Muscle layer of colon (tissue), 2 donors: Measurements from ENCODE around the gene CD99L2.

Experiments used
- H3K27ac ChIP-seq: one replicate; pipeline ENCODE4 v1.7.0; 2013; ENCODE audit warnings: low read depth, mild to moderate bottlenecking, low read length, moderate library complexity
- H3K27me3 ChIP-seq, 2 donors: one replicate each; pipeline ENCODE4 v1.7.0; 2013; ENCODE audit warnings: low read length in 2 of 2, mild to moderate bottlenecking in 2 of 2; ENCODE audit not compliant: insufficient read depth in 2 of 2, control insufficient read depth in 1 of 2
- H3K36me3 ChIP-seq: one replicate; pipeline ENCODE4 v1.7.0; 2013; ENCODE audit warnings: mild to moderate bottlenecking, low read length; ENCODE audit not compliant: insufficient read depth
- H3K4me1 ChIP-seq: one replicate; pipeline ENCODE4 v1.7.0; 2013; ENCODE audit warnings: mild to moderate bottlenecking, low read length; ENCODE audit not compliant: insufficient read depth
- H3K4me3 ChIP-seq, 2 donors: one replicate each; pipeline ENCODE4 v1.7.0; 2013; ENCODE audit warnings: low read length in 2 of 2, low read depth in 1 of 2, mild to moderate bottlenecking in 1 of 2, moderate library complexity in 1 of 2
- H3K9ac ChIP-seq: one replicate; pipeline ENCODE4 v1.7.0; 2013; ENCODE audit warnings: low read length
- H3K9me3 ChIP-seq: one replicate; pipeline ENCODE4 v1.7.0; 2013; ENCODE audit warnings: mild to moderate bottlenecking, low read length
- donor health status: abdominal sarcoma.
- donor health status: Adenocarcinoma of cecum.

The CD99L2 gene

DNA sequence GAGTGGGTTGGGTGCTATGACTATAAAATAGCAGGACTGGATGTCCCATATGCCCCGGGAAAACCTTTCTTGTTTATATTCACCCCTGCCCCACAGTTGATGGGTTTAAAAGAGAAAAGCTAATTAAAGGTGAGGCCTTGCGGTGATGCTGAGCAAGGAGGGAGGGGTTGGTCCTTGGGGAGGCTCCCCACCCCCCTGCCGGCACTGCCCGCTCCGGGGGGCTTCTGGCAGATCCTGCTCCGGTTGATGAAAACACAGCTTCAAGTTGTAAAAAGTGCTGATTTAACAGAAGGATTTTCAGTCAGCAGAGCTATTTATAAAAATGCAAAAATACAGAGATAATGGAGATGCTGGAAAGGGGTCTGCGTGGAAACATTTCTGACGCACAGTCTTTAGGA lies 136.7 kb downstream of the CD99L2 start:
- H3K27ac ChIP-seq, result no peak overlapping the region
- H3K9me3 ChIP-seq, result no peaks in the 10 kb centered on the region
- H3K4me1 ChIP-seq, result no peaks in the 10 kb centered on the region
- no peak overlapping the region for H3K9ac ChIP-seq
- peaks cover 8% of the 10 kb centered on the region for H3K36me3 ChIP-seq
- peaks cover 0 to 4% of the 10 kb centered on the region in 2 donors for H3K27me3 ChIP-seq
- H3K4me3 ChIP-seq, result no peak overlapping the region

DNA sequence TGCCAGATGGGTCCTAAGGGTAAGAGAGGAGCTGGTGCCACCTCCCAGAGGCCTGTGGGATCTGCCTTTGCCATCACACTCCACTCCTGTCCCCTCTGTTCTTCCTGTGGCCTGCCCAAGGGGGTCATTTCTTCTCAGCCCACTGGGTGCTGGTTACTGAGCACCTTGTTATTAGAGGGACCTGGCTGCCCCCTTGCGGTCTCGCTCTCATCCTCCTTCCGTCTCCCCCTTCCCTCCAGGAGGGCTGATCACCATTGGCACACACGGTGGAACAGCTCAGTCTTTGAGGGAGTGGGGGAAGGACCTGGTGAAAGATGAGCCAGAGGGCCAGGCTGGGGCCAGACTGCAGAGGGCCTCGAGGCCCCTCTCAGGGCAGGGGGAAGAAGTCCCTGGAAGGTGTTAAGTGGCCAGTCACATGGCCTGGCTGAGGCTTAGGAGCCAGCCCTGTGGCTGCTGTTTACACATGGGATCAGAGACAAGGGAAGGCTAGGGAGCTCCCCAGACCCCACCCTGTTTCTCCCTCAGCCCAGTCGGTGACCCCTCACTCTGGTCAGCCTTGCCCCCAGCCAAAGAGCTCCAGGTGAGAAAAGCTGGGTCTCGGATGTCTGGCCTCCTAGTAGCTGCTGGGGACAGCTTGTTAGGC lies 137.2 kb downstream of the CD99L2 start:
- no peak overlapping the region for H3K4me3 ChIP-seq
- no peaks in the 10 kb centered on the region for H3K9me3 ChIP-seq
- peaks cover 0 to 4% of the 10 kb centered on the region in 2 donors for H3K27me3 ChIP-seq
- H3K27ac ChIP-seq, result no peak overlapping the region
- H3K36me3 ChIP-seq, result peaks cover 8% of the 10 kb centered on the region
- H3K4me1 ChIP-seq, result no peaks in the 10 kb centered on the region
- H3K9ac ChIP-seq, result no peak overlapping the region

DNA sequence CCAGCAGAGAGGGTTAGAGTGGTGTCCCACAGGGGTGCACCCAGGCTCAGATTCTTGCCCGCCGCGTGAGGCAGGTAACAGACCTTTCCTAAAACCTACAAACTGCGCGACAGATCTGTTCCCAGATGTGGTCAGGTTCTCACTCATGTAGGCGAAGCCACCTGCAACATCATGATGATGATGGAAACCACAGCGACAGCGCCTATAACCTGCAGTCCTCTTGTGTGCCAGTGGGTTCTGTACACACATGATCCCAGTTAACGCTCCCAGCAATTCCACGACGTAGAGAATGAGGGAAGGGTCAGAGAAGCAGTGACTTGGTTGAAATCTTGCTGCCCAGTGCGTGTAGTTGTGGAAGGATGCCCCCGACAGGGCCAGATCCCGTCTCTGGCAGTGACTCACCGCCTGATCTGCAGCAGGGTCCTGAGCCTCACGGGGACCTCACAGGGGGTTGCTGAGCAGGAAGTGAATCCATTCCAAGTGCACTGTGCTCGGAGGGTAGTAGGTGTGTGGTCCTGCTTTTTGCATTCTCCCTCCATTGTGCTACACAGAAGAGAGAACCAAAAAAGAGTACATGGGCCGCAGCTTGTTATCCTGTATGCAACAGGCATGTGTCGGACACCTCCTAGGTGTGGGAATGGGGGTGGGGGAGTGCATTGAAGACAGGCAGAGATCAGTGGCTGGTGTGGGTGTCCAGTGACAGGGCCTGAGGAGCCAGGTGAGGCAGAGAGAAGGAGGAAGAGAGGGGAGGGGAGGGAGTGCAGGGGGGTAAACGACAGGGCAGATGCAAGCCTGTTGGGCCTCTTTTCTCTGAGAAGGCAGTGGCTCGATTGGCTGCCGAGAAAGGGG lies 138.7 kb downstream of the CD99L2 start:
- H3K27ac ChIP-seq, result no peak overlapping the region
- H3K4me1 ChIP-seq, result no peaks in the 10 kb centered on the region
- peaks cover 8% of the 10 kb centered on the region for H3K36me3 ChIP-seq
- no peaks in the 10 kb centered on the region for H3K9me3 ChIP-seq
- peaks cover 0 to 4% of the 10 kb centered on the region in 2 donors for H3K27me3 ChIP-seq
- H3K4me3 ChIP-seq, result no peak overlapping the region
- H3K9ac ChIP-seq, result no peak overlapping the region

DNA sequence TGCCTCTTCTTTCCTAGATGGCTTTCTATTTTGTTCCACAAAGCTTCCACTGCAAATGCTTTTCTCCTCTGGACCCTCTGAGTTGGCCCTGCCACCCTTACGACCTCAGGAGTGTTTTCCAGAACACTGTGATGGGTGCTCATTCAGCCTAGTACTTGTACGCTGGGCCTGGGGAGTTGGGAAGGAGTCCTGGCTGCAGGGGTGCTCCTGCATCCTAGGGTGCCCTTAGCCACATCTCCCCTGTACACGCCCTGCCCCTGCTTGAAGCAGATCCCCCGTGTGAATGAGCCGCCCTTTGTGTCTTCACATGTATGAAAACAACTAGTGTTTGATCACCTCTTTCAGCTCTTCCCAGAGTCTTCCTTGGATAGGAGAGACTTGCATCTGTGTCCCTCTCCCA lies 141.1 kb downstream of the CD99L2 start:
- H3K9me3 ChIP-seq, result no peaks in the 10 kb centered on the region
- H3K9ac ChIP-seq, result no peak overlapping the region
- H3K36me3 ChIP-seq, result peaks cover 8% of the 10 kb centered on the region
- H3K27me3 ChIP-seq, result no peaks in the 10 kb centered on the region
- H3K27ac ChIP-seq, result no peak overlapping the region
- no peaks in the 10 kb centered on the region for H3K4me1 ChIP-seq
- H3K4me3 ChIP-seq, result no peak overlapping the region

DNA sequence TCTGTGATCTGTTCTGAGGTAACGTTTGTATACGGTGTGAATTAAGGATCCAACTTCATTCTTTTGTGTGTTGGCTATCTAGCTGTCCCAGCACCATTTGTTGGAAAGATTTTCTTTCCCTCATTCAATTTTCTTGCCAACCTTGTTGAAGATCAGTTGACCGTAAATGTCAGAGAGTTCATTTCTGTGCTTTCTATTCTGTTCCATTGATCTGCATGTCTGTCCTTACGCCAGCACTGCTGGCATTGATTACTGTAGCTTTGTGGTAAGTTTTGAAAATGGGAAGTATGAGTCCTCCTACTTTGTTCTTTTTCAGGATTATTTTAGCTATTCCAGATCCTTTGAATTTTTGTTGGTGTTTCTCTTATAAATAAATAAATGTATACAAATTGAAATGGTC lies 144.5 kb downstream of the CD99L2 start:
- H3K9ac ChIP-seq, result no peak overlapping the region
- no peak overlapping the region for H3K4me3 ChIP-seq
- no peaks in the 10 kb centered on the region for H3K4me1 ChIP-seq
- H3K27ac ChIP-seq, result no peak overlapping the region
- no peaks in the 10 kb centered on the region for H3K27me3 ChIP-seq
- H3K9me3 ChIP-seq, result no peaks in the 10 kb centered on the region
- peaks cover 6% of the 10 kb centered on the region for H3K36me3 ChIP-seq

DNA sequence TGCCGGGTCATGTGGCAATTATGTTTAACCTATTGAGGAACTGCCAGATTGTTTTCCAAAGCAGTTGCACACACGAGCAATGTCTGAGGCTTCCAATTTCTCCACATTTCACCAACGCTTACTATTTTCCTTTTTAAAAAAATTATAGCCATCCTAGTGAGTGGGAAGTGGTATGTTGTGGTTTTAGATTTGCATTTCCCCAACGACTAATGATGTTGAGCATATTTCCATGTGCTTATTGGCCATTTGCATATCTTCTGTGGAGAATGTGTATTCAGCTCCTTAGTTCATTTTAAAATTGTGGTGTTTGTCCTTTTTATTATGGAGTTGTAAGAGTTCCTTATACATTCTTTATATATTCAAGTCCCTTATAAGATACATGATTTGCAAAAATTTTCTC lies 145.1 kb downstream of the CD99L2 start:
- Histone ChIP-seq H3K9ac (no peak overlapping the region), H3K27ac (no peak overlapping the region), H3K4me3 (no peak overlapping the region), H3K4me1 (no peaks in the 10 kb centered on the region), H3K36me3 (peaks cover 3% of the 10 kb centered on the region), H3K9me3 (no peaks in the 10 kb centered on the region), H3K27me3 (no peaks in the 10 kb centered on the region)

DNA sequence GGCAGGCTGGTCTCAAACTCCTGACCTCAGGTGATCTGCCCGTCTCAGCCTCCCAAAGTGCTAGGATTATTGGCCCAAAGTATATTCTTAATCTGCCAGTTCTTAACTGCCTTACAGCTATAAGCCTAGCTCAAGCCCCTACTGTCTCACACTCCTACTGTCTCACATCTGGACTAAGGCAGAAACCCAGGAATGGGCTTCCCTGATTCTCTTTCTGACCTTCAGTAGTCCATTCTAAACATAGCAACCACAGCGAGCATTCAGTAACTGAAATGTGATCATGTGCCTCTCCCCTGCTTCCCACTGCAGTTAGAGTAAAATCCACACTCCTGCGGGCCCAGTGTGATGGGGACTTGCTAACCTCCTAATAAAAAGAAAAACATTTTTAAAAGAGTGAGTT lies 146.3 kb downstream of the CD99L2 start:
- Histone ChIP-seq H3K4me1 (no peaks in the 10 kb centered on the region), H3K27ac (no peak overlapping the region), H3K27me3 (no peaks in the 10 kb centered on the region), H3K9me3 (no peaks in the 10 kb centered on the region), H3K36me3 (no peaks in the 10 kb centered on the region), H3K9ac (no peak overlapping the region), H3K4me3 (no peak overlapping the region)

DNA sequence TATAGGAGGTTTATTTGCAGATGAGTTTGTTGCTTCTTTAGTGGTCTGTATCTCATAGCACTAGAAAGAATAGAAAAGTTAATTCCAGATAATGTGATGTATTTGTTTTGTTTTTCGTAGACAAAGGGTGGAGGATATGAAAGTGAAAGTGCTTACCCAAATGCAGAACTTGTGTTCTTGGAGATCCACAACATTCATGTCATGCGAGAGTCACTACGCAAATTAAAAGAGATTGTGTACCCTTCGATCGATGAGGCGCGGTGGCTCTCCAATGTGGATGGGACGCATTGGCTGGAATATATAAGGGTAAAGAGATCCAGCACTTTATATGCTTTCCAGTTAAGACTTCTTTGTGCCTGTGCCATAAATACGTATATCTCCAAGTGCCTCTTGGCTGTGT lies 162.0 kb downstream of the CD99L2 start:
- Histone ChIP-seq H3K27me3 (no peaks in the 10 kb centered on the region), H3K36me3 (peaks cover 28% of the 10 kb centered on the region), H3K9me3 (no peaks in the 10 kb centered on the region), H3K9ac (no peak overlapping the region), H3K27ac (no peak overlapping the region), H3K4me1 (no peaks in the 10 kb centered on the region), H3K4me3 (no peak overlapping the region)

DNA sequence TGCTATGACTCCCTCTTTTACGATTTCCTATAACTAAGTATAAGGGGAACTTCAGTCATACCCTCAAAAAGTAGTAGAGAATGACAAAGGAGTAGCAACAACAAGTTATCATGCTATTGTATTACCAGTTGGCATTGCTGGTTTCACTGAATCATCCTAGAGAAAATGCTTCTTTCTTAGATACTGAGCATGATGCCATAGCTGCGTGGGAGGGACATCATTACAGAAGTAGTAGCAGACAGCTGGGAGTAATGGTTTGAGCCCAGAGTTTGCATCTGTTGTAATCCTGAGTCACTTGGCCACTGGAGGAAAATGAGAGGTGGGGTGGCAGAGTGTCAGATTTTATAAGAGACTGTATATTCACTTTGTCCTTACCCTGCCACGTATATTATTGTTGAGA lies 166.7 kb downstream of the CD99L2 start:
- Histone ChIP-seq H3K27ac (no peak overlapping the region), H3K4me1 (no peaks in the 10 kb centered on the region), H3K9me3 (no peaks in the 10 kb centered on the region), H3K9ac (no peak overlapping the region), H3K4me3 (no peak overlapping the region), H3K27me3 (no peaks in the 10 kb centered on the region), H3K36me3 (peaks cover 9% of the 10 kb centered on the region)

DNA sequence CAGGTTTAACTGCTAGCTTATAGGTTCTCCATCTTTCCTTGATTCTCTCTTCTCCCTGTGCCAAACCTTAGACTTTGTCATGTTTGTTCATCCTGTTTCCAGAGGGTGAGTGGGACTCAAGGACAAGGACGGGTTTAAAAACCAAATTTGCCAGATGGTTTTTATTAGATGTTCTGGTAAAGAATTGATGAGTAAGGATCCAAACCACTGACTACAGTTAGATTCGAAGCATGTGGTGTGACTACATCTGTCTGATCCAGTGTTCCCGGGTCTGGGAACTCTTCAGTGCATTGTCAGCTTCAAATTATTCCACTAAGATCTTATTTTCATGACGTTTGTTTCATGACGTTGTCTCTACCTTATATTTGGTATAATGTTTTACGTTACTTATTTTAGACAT lies 167.7 kb downstream of the CD99L2 start:
- no peak overlapping the region for H3K4me3 ChIP-seq
- H3K4me1 ChIP-seq, result no peaks in the 10 kb centered on the region
- H3K9ac ChIP-seq, result no peak overlapping the region
- H3K9me3 ChIP-seq, result no peaks in the 10 kb centered on the region
- peaks cover 9% of the 10 kb centered on the region for H3K36me3 ChIP-seq
- H3K27me3 ChIP-seq, result no peaks in the 10 kb centered on the region
- no peak overlapping the region for H3K27ac ChIP-seq

DNA sequence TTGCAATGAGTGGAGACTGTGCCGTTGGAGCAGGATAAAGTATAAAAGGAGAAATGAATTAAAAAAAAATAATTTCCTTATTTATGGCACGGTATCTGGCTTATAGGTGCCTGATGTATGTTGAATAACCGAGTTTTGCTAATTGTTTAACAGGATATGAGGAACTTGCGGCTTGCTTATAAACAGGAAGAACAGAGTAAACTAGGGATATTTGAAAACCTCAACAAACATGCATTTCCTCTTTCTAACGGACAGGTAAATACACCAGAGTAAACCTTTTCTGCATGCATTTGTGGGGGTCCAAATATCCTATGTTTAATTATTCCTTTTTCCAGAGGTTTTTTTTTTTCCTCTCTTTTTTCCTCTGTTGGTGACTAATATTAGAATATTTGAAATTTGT lies 168.5 kb downstream of the CD99L2 start:
- H3K36me3 ChIP-seq, result peaks cover 9% of the 10 kb centered on the region
- H3K4me3 ChIP-seq, result no peak overlapping the region
- no peaks in the 10 kb centered on the region for H3K9me3 ChIP-seq
- H3K9ac ChIP-seq, result no peak overlapping the region
- H3K27ac ChIP-seq, result no peak overlapping the region
- H3K4me1 ChIP-seq, result no peaks in the 10 kb centered on the region
- no peaks in the 10 kb centered on the region for H3K27me3 ChIP-seq

DNA sequence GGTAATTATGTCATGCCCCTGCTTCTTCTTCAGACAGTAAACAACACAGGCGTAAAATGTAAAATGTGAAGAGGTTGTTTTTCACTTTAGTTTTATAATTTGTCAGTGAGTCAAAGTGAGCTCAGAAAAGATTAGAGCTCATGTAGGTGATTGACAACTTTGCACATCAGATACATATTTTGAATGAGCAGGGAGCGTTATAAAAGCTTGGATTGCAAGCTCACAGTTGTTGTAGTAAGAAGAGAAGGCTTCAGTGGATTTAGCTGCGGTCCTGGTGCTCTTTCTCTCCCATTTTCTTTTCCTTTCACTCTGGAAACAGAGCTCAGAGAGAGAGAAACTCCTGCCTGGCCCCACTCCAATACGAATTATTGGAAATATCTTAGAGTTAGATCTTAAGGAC lies 178.8 kb downstream of the CD99L2 start:
- Histone ChIP-seq H3K36me3 (no peaks in the 10 kb centered on the region), H3K27me3 (no peaks in the 10 kb centered on the region), H3K27ac (no peak overlapping the region), H3K9ac (no peak overlapping the region), H3K4me3 (no peak overlapping the region), H3K4me1 (no peaks in the 10 kb centered on the region), H3K9me3 (no peaks in the 10 kb centered on the region)
